Gastroesophageal sphincter (tissue), 4 donors: ENCODE measurements around the gene DMBT1. TPM values are rescaled to one million over a fixed set of nuclear protein-coding genes. Genes with fewer than 3 reads are reported as not detected.

Experiments used
- ATAC-seq: fragments of 150-250 bp; one replicate; pipeline ENCODE4 v1.9.1; 2016; ENCODE audit warnings: mild to moderate bottlenecking, moderate library complexity
- H3K27ac ChIP-seq, 4 donors: fragments of 200-600 bp; sonication (generic) in 3 of 4; 1 replicate in 3 of 4; 2 replicates in 1 of 4; pipeline ENCODE4 v1.5.1; 2016 to 2019
- H3K27me3 ChIP-seq: fragments of 200-600 bp; sonication (generic); one replicate; pipeline ENCODE4 v1.5.1; 2019
- H3K36me3 ChIP-seq, 2 donors: fragments of 200-600 bp; sonication (generic); one replicate each; pipeline ENCODE4 v1.5.1; 2019; ENCODE audit warnings: control low read depth in 1 of 2
- H3K4me1 ChIP-seq, 3 donors: fragments of 200-600 bp; sonication (generic); 1 replicate in 2 of 3; 2 replicates in 1 of 3; pipeline ENCODE4 v1.5.1; 2016 to 2019; ENCODE audit warnings: control low read depth in 2 of 3
- H3K4me3 ChIP-seq, 2 donors: fragments of 200-600 bp; sonication (generic); one replicate each; pipeline ENCODE4 v1.5.1; 2019; ENCODE audit warnings: mild to moderate bottlenecking in 1 of 2, moderate library complexity in 1 of 2
- H3K9me3 ChIP-seq, 3 donors: fragments of 200-600 bp; sonication (generic); one replicate each; pipeline ENCODE4 v1.5.1; 2017 to 2019; ENCODE audit warnings: control low read depth in 2 of 3
- CTCF ChIP-seq, 4 experiments: fragments of 200-600 bp in 2 of 4; fragments of 450-650 bp in 2 of 4; sonication (generic) in 1 of 4; IDR thresholded peaks; one replicate each; pipeline ENCODE4 v1.5.1; 2017 to 2019; ENCODE audit warnings: antibody characterized with exemption in 4 of 4, mild to moderate bottlenecking in 2 of 4, moderate library complexity in 2 of 4
- EP300 ChIP-seq: sonication (generic); formaldehyde crosslinking; IDR thresholded peaks from one replicate; pipeline ENCODE4 v1.6.1; 2017; ENCODE audit warnings: antibody characterized with exemption, mild to moderate bottlenecking
- POLR2A ChIP-seq, 2 donors: fragments of 450-650 bp; IDR thresholded peaks; one replicate each; pipeline ENCODE4 v1.6.1; 2017; ENCODE audit warnings: antibody characterized with exemption in 2 of 2, mild to moderate bottlenecking in 2 of 2, moderate library complexity in 1 of 2
- POLR2AphosphoS5 ChIP-seq: sonication (generic); formaldehyde crosslinking; IDR thresholded peaks from one replicate; pipeline ENCODE4 v1.6.1; 2017; ENCODE audit warnings: antibody characterized with exemption
- WGBS, 2 donors: methylation state at CpG; one replicate each; pipeline ENCODE4 v1.1.5; 2018; ENCODE audit warnings: low coverage in 1 of 2; 5-methylcytosine and 5-hydroxymethylcytosine counted together
- total RNA-seq, 4 donors: library from RNA; depleted of rRNA; stranded (reverse); fragments of >200 nt; gene quantifications; one replicate each; pipeline ENCODE4 v1.1.0, GENCODE V29; 2016

The DMBT1 gene
- total RNA-seq, 4 donors from 2014 or later, result 0.08 to 2.8 TPM; not detected in 2

- Histone ChIP-seq H3K4me3 (no peak overlapping the region), H3K27ac (no peak overlapping the region), H3K36me3 (no peaks in the 10 kb centered on the region), H3K9me3 (no peaks in the 10 kb centered on the region), H3K27me3 (peaks cover 26% of the 10 kb centered on the region), H3K4me1 (no peaks in the 10 kb centered on the region)
- no peak for ATAC-seq
- TF ChIP-seq CTCF (IDR thresholded peaks at IDR 0.05) (no peak), EP300 (no peak), POLR2AphosphoS5 (no peak), POLR2A (IDR thresholded peaks at IDR 0.05) (no peak)
- WGBS, 2 donors, result 75 to 94% methylated on average over 1 to 2 of the region's 3 CpGs
These were observed 5.1 kb upstream of the DMBT1 start for GRCh38 chr10:122555442-122555841.

GRCh38 chr10:122557516-122557915 is 3.0 kb upstream of the DMBT1 start:
- no peaks in the 10 kb centered on the region for H3K4me1 ChIP-seq
- peaks cover 33% of the 10 kb centered on the region for H3K27me3 ChIP-seq
- TF ChIP-seq EP300 (no peak), POLR2A (IDR thresholded peaks at IDR 0.05) (no peak), POLR2AphosphoS5 (no peak), CTCF (IDR thresholded peaks at IDR 0.05) (no peak)
- H3K27ac ChIP-seq, result no peak overlapping the region
- H3K9me3 ChIP-seq, result no peaks in the 10 kb centered on the region
- 15% methylated on average over 5 of the region's 9 CpGs; no CpG with 5 or more reads in 1 of the 2 donors for WGBS, 2 donors
- no peak for ATAC-seq
- H3K4me3 ChIP-seq, result no peak overlapping the region
- no peaks in the 10 kb centered on the region for H3K36me3 ChIP-seq

GRCh38 chr10:122558452-122558851 is 2.1 kb upstream of the DMBT1 start:
- H3K27me3 ChIP-seq, result peaks cover 39% of the 10 kb centered on the region
- TF ChIP-seq EP300 (no peak), POLR2AphosphoS5 (no peak), POLR2A (IDR thresholded peaks at IDR 0.05) (no peak), CTCF (IDR thresholded peaks at IDR 0.05) (no peak)
- H3K4me3 ChIP-seq, result no peak overlapping the region
- H3K36me3 ChIP-seq, result no peaks in the 10 kb centered on the region
- 87 to 93% methylated on average over 3 of the region's 5 CpGs for WGBS, 2 donors
- no peaks in the 10 kb centered on the region for H3K9me3 ChIP-seq
- no peak for ATAC-seq
- no peak overlapping the region for H3K27ac ChIP-seq
- no peaks in the 10 kb centered on the region for H3K4me1 ChIP-seq

GRCh38 chr10:122559228-122559627 is 1.3 kb upstream of the DMBT1 start:
- Histone ChIP-seq H3K36me3 (no peaks in the 10 kb centered on the region), H3K4me3 (no peak overlapping the region), H3K27me3 (peaks cover 39% of the 10 kb centered on the region), H3K27ac (no peak overlapping the region), H3K4me1 (no peaks in the 10 kb centered on the region), H3K9me3 (no peaks in the 10 kb centered on the region)
- no peak for ATAC-seq
- WGBS, 2 donors, result 56 to 64% methylated on average over 2 of the region's 2 CpGs
- TF ChIP-seq POLR2A (IDR thresholded peaks at IDR 0.05) (no peak), POLR2AphosphoS5 (no peak), CTCF (IDR thresholded peaks at IDR 0.05) (no peak), EP300 (no peak)

GRCh38 chr10:122561212-122561611 is 658 bp downstream of the DMBT1 start:
- no peak for TF ChIP-seq CTCF (IDR thresholded peaks at IDR 0.05)
- no peak for TF ChIP-seq EP300
- TF ChIP-seq POLR2A (IDR thresholded peaks at IDR 0.05), result no peak
- TF ChIP-seq POLR2AphosphoS5, result no peak
- Histone ChIP-seq H3K9me3 (no peaks in the 10 kb centered on the region), H3K27me3 (peaks cover 35% of the 10 kb centered on the region), H3K4me3 (no peak overlapping the region), H3K4me1 (peaks cover 0 to 10% (median 0%) of the 10 kb centered on the region in 3 donors), H3K36me3 (no peaks in the 10 kb centered on the region), H3K27ac (no peak overlapping the region)
- ATAC-seq, result no peak
- 55 to 68% methylated on average over 5 to 6 of the region's 6 CpGs for WGBS, 2 donors
